Epithelial cell of proximal tubule (primary cell): ENCODE measurements around the gene PKD2. TPM values are rescaled to one million over a fixed set of nuclear protein-coding genes. Genes with fewer than 3 reads are reported as not detected.
"Not testable (repeated sequence)": the region's sequence is repeated elsewhere in the genome, so short reads cannot be mapped to it uniquely, and the experiment has no call there.

Experiments
- DNase-seq: peaks from one replicate; pipeline ENCODE4 v3.0.0-alpha.2; 2011; ENCODE audit warnings: low read depth
- H3K4me3 ChIP-seq: 2 replicates; pipeline ENCODE4 v1.5.1; 2011; ENCODE audit warnings: low read depth, mild to moderate bottlenecking, low read length
- total RNA-seq: library from RNA; depleted of rRNA; stranded (reverse); fragments of >200 nt; gene quantifications from 2 replicates; pipeline ENCODE4 v1.2.3, GENCODE V29; 2015
- TF ChIP-seq, protein P1 (sequence below): conservative IDR thresholded peaks from 2 replicates; pipeline ENCODE4 v1.5.1; 2012; ENCODE audit warnings: low read depth, mild to moderate bottlenecking, low read length

PKD2 gene
- total RNA-seq, 1 donor from 2014 or later, result 14.1 TPM

DNA sequence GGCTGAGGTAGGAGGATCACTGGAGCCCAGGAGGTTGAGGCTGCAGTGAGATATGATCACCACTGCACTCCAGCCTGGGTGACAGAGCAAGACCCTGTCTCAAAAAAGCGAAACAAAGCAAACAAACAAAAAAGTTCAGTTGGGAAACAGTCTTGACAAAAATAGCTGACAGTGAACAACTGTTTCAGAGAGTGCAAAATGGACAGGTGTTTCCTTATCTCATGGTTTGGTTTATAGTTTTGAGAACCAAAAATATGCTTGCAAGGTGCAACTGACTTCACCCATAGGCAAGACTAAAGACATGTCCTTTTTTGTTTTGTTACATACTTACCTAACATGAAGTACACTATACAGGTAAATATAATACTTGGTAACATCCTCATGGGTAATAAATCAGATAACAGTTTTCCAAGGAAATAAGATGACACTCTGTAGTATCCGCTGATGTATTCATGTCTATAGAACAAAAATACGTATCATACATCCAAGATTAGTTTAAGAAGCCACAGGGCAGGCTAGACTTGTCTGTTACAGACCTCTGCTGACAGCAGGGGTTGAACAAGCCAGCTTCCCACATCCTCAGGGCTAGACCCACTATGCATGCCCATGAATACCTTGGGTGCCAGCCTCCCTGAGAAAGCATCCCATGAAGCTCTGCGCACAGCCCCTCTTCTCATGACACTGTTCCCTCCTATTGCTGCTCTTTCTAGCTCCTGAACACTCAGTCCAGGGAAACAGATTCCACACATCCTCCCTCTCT lies 91.7 kb downstream of the PKD2 start:
- TF ChIP-seq, protein P1, sequence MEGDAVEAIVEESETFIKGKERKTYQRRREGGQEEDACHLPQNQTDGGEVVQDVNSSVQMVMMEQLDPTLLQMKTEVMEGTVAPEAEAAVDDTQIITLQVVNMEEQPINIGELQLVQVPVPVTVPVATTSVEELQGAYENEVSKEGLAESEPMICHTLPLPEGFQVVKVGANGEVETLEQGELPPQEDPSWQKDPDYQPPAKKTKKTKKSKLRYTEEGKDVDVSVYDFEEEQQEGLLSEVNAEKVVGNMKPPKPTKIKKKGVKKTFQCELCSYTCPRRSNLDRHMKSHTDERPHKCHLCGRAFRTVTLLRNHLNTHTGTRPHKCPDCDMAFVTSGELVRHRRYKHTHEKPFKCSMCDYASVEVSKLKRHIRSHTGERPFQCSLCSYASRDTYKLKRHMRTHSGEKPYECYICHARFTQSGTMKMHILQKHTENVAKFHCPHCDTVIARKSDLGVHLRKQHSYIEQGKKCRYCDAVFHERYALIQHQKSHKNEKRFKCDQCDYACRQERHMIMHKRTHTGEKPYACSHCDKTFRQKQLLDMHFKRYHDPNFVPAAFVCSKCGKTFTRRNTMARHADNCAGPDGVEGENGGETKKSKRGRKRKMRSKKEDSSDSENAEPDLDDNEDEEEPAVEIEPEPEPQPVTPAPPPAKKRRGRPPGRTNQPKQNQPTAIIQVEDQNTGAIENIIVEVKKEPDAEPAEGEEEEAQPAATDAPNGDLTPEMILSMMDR, result no peak
- no peak for DNase-seq
- H3K4me3 ChIP-seq, result no peak overlapping the region

DNA sequence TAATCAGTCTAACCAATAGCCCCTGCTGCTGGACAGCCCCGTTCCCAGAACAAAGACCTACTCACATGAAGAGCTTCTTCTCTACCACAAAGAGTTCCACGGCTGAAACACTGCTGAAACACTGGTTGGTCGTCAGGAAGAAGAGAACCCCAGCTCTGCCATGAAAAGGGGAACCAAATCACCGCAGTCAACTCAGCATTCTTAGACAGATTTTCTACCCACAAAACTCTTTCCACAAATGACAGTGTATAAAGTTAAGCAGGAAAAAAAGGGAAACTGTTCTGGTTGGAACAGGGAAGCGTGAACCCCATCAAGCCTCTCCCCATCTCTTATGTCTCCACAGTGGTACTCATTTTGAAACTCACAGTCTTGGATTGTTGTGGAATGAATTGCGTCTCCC lies 93.7 kb downstream of the PKD2 start:
- TF ChIP-seq, protein P1, result no peak
- DNase-seq, result no peak
- no peak overlapping the region for H3K4me3 ChIP-seq

DNA sequence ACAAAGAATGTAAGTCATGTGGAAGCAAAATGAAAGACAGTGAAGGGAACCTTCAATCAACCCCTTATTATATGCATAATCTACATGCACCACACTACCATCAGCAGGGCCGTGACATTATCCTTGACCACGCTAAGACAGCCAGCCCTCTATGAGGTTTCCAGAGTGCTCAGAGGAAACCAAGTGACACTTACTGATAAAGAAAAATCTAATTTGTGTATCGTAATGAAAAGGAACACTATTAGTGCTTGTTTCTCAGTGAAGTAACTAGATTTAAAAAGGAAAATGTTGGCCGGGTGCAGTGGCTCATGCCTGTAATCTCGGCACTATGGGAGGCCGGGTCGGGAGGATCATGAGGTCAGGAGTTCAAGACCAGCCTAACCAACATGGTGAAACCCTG lies 94.6 kb downstream of the PKD2 start:
- TF ChIP-seq, protein P1, result no peak
- no peak overlapping the region for H3K4me3 ChIP-seq
- DNase-seq, result no peak

DNA sequence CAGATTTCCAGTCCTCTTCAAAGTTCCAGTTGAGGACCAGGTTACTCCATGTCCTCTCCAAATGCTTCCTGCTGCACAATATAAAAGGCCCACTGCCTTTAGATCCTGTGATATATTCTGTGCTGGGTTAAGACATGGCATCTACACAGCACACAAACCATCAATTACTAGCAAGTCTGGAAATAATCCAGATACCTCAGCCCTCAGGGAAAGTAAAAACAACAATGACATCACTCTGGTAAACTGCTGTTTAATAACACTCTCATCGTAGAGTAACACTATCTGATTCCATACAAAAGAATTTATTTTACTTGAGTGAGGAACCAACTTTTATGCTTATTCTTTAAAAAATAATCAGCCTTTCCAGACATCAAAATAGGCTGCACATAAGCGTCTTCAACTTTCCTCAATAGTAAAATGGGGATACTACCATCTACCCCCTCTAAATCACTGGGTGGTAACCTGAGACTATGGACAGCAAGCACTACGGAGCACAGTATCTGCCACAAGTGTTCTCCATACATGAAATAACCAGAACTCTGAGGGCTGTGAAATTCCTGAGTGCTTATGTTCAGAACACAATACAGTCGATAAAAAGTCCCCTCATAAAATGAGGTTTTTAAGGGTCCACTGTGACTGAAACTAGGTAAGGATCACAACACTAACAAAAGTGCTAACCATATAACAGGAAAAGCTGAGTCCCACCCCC lies 97.6 kb downstream of the PKD2 start:
- TF ChIP-seq, protein P1, result no peak
- DNase-seq, result peak; percentile 58
- H3K4me3 ChIP-seq, result no peak overlapping the region

DNA sequence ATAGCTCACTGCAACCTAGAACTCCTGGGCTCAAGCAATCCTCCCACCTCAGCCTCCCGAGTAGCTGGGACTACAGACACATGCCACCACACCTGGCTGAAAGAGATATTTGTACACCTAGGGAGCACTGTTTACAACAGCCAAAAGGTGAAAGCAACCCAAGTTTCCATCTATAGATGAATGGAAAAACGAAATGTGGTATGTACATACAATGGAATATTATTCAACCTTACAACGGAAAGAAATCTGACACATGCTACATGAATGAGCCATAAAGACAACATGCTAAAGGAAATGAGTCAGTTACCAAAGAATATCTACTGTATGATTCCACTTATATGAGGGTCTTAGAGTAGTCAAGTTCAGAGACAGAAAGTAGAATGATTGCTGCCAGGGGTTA lies 98.8 kb downstream of the PKD2 start:
- TF ChIP-seq, protein P1, result no peak
- DNase-seq, result no peak

DNA sequence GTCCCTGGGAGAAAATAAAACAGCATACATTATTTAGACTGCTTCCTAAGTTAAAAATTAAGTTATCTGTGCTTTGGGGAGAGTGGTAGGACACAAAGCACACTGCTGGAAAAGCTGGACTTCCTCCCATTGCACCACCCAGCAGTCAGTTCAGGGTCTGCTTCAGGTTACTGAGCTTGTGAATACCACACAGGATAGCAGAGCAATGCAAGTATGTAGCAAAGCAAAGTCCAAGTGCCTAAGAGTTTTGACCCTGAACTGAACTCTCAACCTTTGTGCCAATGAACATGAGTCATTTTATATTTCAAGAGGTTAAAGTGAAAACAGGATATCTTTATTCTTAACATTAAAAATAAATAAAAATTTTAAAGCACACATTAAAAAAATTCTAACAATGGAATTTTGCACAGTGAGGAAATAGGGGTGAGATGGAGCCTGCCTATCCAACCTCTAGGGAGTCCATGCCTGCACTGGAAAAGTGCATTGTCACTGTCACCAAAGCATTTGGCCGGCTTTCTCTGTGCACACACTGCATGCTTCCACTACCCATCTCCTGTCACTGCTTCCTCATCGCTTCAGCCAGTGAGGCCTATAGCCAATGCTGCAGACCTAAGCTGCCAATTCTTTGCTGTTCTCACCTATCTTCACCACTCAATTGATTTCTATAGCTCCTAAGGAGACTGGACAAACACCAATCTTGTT lies 100.1 kb downstream of the PKD2 start:
- H3K4me3 ChIP-seq, result no peak overlapping the region
- TF ChIP-seq, protein P1, result no peak
- DNase-seq, result peak; percentile 71

More for the DNA sequence above, 98.8 kb downstream of the PKD2 start:
- H3K4me3 ChIP-seq, result no peak overlapping the region

DNA sequence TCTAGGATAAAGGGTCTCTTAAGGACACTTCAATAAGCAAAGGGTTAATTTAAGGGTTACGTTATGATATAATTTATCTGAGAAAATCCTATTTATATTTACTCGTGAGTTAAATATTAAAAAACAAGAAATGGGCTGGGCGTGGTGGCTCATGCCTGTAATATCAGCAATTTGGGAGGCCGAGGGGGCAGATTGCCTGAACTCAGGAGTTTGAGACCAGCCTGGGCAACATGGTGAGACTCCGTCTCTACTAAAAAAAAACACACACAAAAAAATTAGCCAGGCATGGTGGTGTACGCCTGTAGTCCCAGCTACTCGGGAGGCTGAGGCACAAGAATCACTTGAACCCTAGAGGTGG lies 100.7 kb downstream of the PKD2 start:
- not testable (repeated sequence) for H3K4me3 ChIP-seq, DNase-seq
